ENCODE measurements around the gene SYTL2. TPM values are rescaled to one million over a fixed set of nuclear protein-coding genes. Genes with fewer than 3 reads are reported as not detected.
A peak's percentile ranks its signal among the peaks of the same experiment; 100 is the strongest.

Gene SYTL2
- polyA plus RNA-seq, 3 donors, result 68.5 to 104 (median 95.8) TPM

DNA sequence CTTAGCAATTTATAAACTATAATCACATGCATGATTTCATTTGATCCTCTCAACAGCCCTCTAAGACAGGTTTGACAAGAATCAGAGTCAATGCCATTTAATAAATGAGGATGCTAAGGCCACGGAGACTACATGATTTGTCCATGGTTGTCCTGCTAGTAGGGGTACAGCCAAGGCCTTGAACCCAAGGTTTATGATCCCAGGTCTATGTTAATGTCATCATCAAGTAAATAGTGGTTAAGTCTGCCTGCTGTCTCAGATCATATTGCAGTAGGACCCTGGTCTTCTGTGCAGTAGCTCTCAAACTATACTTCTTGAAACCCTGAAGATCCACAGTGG is 17.7 kb upstream of the SYTL2 start:
- no peak for DNase-seq

DNA sequence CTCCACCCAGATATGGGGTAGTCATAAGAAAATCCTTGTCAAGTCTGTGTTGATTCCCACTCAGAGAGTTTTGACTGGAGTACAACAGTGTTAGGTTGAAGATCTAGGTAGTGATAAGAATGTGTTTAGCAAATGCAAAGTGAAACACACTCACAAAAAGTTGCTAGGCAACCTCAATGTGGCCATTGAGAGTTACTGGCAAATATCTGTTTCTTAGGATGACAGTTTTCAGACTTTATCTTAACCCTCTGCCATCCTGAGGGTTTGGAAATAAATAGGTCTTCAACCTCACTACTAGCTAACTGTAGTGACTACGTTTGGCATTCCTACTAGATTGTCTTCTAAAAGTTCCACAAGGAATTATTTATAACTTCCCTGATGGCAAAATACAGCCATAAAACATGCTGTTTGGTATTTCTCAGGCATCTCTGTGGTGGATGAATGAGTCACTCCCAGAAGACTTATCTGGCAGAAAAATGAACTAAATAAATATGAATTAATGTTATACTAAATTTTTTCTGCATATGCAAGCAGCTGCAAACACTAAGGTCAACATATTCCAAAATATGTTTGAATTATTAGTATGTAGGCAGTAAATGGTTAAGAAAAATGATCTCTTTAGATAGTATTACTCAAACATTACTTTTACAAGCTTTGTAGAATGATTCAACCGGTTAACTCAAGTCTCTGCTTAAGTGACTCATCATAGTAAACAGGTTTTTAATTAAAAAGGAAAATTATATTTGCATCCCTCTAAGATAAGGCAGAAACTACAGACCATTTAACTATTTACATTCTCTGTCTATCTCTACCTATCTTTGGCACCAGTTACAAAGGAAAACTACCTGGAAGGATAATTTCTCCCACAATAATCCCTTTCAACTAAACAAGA is 17.1 kb upstream of the SYTL2 start:
- peak; percentile 38 for DNase-seq

DNA sequence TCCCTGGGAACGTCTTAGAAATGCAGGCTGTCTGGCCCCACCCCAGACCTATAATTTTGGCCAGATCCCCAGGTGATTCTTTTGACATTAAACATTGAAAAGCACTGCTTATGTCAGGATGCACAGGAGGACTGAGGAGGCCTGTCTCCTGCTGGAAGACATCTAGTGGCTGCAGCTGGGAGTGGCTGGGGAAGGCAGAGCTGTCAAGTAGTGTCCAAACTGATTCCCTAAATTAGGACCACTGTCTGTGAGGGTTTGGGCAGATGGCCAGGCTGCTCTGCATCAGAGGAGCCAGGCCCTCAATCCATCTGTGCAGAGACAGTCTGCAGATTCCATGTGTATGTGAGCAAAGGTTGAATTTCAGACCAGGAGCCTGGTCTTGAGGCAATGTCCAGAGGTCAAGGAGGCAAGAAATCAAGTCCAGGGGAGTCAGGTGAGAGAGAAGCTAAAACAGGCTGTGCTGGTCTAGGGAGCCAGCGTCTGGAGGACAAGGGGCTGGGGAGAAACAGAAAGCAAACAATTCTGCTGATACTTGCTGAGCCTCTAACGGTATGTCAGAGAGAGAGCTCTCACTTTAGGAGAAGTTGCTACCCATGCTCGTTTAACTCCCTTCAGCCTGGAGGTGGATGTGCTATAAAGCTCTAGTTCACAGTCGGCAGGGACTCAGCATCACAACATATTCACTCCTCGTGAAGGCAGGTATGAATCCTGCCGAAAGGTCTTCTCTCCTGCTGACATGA is 15.3 kb upstream of the SYTL2 start:
- DNase-seq, result peak; percentile 27

DNA sequence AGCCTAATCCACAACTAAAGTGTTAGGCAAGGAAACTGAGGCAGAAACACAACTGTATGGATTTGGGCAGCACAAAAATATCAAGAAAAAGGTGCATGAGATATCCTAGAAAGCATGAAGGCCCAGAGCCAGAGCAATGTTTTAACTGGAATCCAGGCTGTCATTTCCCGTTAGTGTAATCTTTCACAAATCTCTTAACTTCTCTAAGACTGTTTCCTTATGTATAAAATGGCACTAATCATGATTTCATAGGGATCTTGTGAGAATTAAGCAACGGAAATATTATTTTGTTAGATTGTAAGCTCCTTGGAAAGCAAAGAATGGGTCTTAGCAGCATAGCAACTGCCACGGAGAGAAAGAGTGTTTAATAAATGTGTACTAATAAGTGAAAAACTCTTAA is 14.7 kb upstream of the SYTL2 start:
- DNase-seq, result no peak

DNA sequence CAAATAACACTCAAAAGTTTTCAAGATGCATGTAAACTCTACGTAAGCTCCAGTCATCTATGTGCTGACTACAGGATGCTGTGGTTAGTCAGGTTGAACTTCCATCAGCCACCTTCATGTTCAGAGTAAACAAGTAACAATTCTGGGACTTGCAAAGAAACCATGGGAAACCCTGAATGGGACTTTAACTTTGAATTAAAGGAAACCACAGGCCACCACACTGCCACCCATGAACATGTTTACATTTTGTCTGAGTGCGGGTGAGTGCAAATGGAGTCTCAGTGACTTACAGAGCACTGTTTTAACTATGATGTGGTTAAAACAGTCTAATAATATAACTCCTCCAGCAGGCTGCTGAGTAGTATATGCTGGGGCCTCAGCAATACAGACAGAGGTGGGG is 12.9 kb upstream of the SYTL2 start:
- DNase-seq, result no peak

DNA sequence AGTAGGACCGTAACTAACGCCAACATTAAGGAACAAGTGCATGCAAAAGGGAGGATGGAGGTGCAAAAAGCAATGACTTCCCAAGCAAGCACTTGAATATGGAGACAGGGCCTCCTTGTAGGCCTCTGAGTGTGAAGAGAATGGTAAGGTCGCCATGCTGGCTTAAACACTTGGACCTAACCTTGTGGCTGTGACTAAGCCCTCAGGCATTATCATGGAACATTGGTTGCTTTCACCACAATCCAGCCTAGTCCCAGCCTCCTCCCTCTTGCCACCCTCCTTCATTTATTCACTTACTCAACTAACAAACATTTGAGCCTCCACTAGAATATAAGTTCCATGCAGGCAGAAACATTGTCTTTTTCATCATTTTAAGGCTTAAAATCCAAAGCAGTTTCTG is 11.9 kb upstream of the SYTL2 start:
- DNase-seq, result no peak

DNA sequence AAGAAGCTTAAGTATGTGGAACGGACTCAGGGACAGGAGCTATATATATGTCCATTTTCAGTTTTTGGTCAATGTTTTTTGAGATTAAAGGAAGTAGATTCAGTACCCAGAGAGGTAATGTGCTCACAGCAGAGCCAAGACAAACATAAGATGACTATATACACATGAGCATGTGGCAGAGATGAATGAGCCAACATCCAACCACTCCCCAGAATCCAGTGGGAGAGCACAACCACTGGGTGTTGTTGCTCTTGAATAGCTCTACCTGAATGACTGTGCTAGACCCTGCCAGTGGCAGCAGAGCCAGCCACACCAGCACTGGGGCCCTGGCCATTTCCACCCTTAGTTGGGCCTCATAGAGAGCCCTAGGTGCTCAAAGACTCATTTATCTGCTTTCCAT is 10.7 kb upstream of the SYTL2 start:
- no peak for DNase-seq

DNA sequence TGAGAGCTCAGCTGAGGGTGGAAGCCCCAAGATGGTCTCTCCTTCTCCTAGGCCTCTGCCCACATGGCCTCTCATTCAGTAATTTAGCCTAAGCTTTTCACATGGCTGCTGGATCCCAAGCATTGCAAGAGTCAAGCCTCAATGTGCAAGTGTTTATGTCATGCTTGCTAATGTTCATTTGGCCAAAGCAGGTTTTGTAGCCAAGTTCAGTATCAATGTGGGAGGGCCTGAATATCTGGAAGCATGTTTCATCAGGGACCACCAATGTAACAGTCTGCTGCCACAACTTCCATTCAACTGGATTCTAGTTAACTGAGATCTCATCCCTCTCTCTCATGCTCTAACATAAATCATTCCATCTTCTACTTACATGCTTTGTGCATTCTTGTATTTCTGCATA is 8.5 kb upstream of the SYTL2 start:
- DNase-seq, result no peak

DNA sequence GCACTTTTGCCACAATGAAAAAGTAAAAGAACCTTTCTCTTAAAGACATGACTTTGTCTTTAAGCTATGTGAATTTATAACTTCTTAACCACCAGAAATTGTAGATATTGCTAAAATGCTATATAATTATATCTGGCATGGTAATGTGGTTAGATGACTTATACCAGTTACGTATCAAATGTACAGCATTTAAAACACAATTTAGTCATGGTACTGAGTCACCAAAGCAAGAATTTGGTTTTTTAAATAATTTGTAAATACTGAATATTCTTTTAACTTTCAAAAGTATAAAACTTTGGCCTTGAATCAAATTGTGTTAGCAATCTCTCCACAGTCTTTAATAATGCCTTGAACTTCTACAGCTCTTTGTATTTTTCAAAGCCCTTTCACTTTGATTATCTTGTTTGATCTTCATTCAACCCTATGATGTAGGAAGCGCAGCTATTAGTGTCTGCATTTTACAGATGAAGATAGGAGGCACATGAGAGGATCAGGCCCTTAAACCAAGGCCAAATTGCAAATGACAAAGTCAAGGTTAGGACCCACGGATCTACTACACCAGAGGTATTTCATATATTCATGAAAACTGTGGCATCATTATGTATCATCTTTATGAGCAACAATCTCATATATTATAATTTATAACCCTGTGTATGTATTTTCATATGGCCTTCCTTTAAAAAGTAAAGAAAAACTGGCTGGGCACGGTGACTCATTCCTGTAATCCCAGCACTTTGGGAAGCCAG is 4.4 kb upstream of the SYTL2 start:
- no peak for DNase-seq

DNA sequence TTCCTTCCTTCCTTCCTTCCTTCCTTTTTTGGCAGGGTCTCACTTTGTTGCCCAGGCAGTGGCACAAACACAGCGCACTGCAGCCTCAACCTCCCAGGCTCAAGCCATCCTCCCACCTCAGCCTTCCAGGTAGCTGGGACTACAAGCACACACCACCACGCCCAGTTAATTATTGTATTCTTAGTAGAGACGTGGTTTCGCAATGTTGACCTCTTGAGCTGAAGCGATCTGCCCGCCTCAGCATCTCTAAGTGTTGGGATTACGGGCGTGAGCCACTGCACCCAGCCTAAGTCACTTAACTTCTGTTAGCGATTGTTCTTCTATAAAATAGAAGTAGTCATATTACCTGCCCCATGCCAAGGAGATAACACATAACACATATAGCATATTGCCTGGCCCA is 2.8 kb upstream of the SYTL2 start:
- DNase-seq, result no peak

DNA sequence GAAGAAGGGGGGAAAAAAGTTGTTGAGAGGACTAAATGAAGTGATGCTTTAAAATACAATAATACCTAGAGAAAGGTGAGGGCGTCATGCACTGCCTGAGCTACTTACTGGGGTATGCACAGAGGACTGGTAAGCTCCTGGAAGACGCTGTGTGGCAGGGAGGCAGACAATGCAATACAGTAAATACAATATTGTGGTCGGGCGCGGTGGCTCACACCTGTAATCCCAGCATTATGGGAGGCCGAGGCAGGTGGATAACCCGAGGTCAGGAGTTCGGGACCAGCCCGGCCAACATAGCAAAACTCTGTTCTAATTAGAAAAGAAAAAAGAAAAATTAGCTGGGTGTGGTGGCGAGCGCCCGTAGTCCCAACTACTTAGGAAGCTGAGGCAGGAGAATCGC is 683 bp upstream of the SYTL2 start:
- DNase-seq, result no peak

DNA sequence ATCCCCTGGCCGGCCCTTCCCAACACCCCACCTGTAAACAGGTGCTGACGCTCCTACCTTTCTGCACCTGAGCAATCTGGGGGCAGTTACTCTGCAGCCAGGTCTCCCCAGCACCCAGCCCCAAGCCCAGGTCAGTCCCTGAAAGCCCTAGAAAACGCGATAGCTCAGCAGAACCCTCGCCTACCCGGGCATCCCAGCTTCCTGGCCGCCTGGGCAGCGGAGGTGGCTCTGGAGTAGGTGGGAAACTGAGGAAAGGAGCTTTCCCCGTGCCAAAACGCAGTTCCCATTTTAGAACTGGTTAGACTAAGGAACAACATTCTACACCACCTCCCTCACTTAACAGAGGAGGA is 445 bp downstream of the SYTL2 start:
- DNase-seq, result no peak

DNA sequence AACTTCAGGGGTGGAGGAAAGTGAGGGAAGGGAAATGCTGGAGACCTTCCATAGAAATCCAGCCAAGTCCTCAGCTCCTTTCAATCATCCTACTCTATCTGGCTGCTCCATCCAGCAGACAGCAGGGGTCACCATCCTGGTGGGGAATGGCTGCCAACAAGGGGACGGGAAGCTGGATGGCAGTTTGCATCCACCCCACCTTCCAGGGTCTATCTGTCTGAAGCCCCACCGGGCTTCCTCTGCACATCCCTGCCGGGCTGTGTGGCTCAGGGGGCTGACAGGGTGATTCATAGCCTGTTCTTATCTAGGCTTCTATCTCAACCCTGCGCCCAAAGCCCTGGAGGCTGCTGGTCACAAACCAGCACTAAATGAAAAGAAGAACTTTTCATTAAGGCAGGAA is 1.1 kb downstream of the SYTL2 start:
- no peak for DNase-seq

DNA sequence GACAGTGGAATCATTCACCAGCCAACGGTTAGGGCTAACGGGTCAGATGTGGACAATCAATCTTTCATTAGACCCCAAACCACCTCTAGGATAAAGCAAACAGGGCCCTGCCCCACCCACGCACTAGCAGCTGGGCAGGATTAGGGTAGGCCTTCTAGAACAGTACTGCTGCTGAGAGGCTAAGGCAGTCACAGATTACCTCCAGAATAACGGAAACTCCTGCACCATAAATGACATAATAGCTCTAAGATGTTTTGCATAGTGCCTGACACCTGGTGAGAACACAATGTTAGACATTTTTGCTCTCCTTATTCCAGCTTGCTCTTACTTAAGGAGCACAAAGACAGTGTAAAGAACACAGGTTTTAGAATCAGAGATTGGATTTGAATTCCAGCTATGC is 1.8 kb downstream of the SYTL2 start:
- no peak for DNase-seq

DNA sequence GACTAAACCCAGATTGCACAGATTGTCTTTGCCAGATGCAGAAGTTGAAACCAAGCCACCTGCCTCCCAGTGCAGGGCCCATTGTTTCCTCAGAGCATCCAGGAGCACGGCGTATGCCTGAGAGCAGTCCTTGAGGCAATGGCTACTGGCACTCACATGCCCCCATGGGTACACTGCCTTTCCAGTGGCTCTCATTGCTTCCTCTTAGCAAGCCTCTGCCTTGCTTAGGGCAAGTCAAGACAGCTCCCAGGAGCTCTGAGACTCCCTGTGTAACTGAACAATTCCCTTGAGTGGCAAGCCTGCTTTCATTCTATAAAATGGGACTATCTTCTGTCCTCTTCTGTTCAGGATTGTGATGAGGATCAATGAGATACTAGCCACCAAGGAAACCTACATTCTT is 4.1 kb downstream of the SYTL2 start:
- no peak for DNase-seq

DNA sequence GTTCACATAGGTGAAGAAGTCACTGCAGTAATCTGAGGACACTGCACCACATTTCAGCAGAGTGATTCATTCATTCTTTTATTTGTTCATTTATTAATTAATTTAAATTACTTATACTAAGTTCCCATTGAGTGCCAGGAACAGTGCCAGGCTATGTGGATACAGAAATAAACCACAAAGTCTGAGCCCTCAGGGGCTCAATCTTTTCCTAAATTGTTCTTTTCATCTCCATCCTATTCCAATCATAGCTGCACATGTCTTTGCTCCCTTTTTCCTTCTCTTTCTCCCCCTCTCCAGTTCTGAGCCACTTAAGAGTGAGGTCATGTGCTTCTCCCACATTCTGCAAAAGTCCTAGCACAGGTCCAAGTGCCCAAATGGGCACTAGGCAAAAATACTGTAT is 4.9 kb downstream of the SYTL2 start:
- DNase-seq, result no peak

DNA sequence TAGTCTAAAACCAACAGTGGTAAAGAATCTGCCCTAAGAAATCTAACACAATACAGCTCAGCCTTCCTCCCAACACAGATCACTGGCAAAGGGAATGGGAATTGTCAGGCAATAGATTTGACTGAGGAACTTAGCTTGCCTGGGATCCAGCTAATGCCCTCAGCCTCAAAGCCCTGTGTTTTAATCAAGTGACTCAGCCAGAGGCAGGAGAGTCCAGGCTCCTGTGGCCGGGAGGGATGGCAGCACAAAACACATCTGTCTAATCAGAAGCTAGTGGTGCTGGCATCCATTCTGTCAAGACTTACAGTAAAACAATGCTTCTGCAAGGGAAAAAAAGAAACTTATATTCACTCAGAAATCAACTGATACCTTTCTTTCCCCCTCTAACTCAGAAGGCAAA is 5.6 kb downstream of the SYTL2 start:
- no peak for DNase-seq

DNA sequence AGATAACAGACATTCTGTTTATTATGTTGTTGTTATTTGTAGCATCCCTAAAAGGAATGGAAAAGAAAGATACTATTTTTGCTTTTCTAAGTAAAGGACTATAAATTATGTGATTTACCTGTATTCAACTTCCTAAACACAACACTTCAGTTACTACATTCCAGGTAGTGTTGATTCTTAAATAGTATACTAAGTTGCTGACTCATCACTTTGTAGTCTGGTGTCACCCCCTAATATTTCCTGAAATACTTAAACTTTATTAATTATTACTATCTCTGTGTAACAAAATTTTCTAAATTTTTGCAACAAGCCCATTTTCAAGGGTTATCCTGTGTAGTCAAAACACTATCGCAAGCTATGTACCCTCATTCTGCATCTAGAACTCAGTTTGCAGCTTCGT is 7.0 kb downstream of the SYTL2 start:
- no peak for DNase-seq

DNA sequence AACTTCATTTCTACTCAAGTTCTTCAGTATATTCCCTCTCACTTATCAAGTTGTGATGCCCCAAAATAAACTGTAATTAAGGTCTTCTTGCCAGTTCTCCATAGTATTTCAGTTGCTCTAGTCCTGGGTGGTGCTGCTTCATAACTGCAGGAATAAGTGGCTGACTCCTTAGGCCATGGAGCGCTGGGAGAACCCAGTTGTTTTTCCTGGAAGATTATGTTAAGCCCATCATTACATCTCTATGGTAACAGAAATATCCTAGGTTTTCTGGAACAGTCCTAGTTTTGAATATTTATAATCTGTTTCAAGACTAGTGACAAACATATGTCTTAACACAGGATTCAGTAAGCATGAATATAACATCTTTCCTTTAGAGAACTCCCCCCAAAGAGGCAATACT is 7.6 kb downstream of the SYTL2 start:
- no peak for DNase-seq

DNA sequence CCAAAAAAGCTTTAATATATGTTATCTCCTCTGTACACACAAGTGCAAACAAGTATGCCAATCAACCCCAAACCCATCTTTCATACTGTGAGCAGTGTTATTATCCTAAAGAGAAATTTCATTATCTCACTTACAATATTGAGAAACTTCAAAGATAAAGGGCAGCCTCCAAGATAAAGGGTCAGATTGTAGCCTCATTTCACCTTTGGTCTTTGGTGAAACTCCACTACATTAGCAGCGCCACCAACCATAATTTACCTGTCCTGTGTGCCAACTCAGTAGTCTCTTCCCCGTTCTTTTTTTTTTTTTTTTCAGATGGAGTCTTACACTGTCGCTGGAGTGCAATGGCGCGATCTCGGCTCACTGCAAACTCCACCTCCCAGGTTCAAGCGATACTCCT is 9.4 kb downstream of the SYTL2 start:
- no peak for DNase-seq

DNA sequence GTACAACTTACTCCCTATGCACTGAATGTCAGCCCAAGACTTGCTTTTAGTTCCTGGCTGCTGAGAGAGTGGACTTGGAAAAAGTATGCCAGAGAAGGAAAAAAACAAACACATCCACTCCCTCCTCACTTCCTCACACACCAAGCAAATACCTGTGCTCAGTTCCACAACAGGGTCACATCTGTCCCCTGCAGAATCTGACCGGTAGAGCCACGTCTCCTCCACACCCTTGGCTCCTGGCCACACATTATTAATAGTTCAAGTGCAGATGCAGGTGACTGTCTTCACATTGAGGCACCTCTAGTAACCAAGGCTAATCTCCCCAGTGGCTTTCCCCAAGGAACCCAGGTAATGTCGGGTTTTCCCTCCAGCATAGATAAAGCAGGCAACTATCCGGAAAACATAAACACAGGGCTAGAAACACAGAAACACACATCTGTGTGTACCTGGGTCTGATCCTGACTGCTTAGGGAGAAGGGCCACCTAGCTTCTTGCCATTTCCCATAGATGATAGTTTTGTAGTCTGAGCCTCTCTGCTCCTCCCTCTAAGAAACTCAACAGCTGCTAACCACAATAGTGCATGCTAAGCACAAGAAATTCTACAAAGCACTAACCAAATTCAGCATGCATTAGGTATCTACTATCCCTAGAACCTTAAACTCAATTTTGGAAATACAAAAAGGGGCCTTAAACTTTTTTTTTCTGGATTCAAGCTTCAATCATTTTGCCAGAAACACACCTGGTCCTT is 10.2 kb downstream of the SYTL2 start:
- DNase-seq, result no peak

DNA sequence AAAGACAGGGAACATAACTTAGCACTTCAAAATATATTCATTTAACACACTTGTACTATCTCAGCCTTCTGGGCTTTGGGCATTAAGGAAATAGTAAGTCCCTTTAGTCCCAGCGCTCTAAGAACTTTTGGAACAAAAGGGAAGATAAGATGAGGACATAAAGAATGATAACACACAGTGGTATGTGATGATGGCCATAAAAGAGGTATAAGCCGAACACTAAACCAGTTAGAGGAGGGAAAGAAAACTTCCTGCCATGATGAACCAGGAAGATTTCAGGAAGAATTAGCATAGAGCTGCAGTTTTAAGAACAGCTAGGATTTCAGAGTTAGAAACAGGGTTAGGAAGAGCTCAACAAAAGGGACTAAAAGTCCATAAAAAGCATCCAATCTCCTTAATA is 11.8 kb downstream of the SYTL2 start:
- DNase-seq, result no peak

All from renal pelvis (tissue), 4 donors.